CD8-positive, alpha-beta memory T cell (primary cell): ENCODE results near the gene UVSSA. TPM values are rescaled to one million over a fixed set of nuclear protein-coding genes. Genes with fewer than 3 reads are reported as not detected.
A peak's percentile ranks its signal among the peaks of the same experiment; 100 is the strongest.

ENCODE experiments used
- CTCF ChIA-PET: fragments of 350-600 bp; sonication (Branson Sonifier 250); formaldehyde crosslinking; loops from one replicate; lab custom pipeline; 2021; ENCODE audit warnings: antibody characterized with exemption; lab: Charles Lee
- POLR2A ChIA-PET: fragments of 350-600 bp; sonication (Branson Sonifier 250); formaldehyde crosslinking; loops from one replicate; lab custom pipeline; 2021; ENCODE audit warnings: antibody characterized with exemption; lab: Charles Lee
- DNase-seq, 5 donors: peaks; one replicate each; pipeline versions ENCODE4 v3.0.0 to v3.0.0-alpha.2; 2020 to 2022; ENCODE audit warnings: mixed read lengths in 1 of 5
- H3K27ac ChIP-seq: one replicate; pipeline ENCODE4 v1.7.0; 2013; ENCODE audit warnings: low read depth, mild to moderate bottlenecking, low read length, moderate library complexity
- H3K27me3 ChIP-seq: 2 replicates; pipeline ENCODE4 v1.7.0; 2013; ENCODE audit warnings: low read length, mild to moderate bottlenecking; ENCODE audit not compliant: insufficient read depth, poor library complexity, severe bottlenecking
- H3K36me3 ChIP-seq: 2 replicates; pipeline ENCODE4 v1.7.0; 2013; ENCODE audit warnings: mild to moderate bottlenecking, low read length, moderate library complexity; ENCODE audit not compliant: insufficient read depth
- H3K4me1 ChIP-seq: 2 replicates; pipeline ENCODE4 v1.7.0; 2013; ENCODE audit warnings: mild to moderate bottlenecking, low read length, moderate library complexity; ENCODE audit not compliant: insufficient read depth
- H3K4me3 ChIP-seq: 2 replicates; pipeline ENCODE4 v1.7.0; 2013; ENCODE audit warnings: mild to moderate bottlenecking, low read length
- H3K9me3 ChIP-seq: 2 replicates; pipeline ENCODE4 v1.7.0; 2013; ENCODE audit warnings: mild to moderate bottlenecking, low read length
- H3K27ac Mint-ChIP-seq, 8 donors: one replicate each; pipeline ENCODE4 v1.8.0; 2020 to 2021; ENCODE audit warnings: mixed read lengths in 8 of 8, mild to moderate bottlenecking in 6 of 8, inconsistent platforms in 3 of 8, moderate library complexity in 3 of 8
- H3K27me3 Mint-ChIP-seq, 2 donors: one replicate each; pipeline ENCODE4 v1.8.0; 2020 to 2021; ENCODE audit warnings: mixed read lengths in 2 of 2, mild to moderate bottlenecking in 1 of 2, moderate library complexity in 1 of 2
- H3K36me3 Mint-ChIP-seq, 3 donors: one replicate each; pipeline ENCODE4 v1.8.0; 2020 to 2021; ENCODE audit warnings: mixed read lengths in 3 of 3, inconsistent platforms in 1 of 3, mild to moderate bottlenecking in 1 of 3
- H3K4me1 Mint-ChIP-seq, 3 donors: one replicate each; pipeline ENCODE4 v1.8.0; 2020 to 2021; ENCODE audit warnings: mixed read lengths in 3 of 3, inconsistent platforms in 1 of 3, mild to moderate bottlenecking in 1 of 3
- H3K4me3 Mint-ChIP-seq, 7 donors: one replicate each; pipeline ENCODE4 v1.8.0; 2020 to 2021; ENCODE audit warnings: mixed read lengths in 7 of 7, mild to moderate bottlenecking in 6 of 7, moderate library complexity in 4 of 7, inconsistent platforms in 2 of 7
- H3K9me3 Mint-ChIP-seq, 5 donors: one replicate each; pipeline ENCODE4 v1.8.0; 2020 to 2022; ENCODE audit warnings: mixed read lengths in 5 of 5, mild to moderate bottlenecking in 3 of 5, moderate library complexity in 2 of 5, inconsistent platforms in 1 of 5
- polyA plus RNA-seq: library from polyadenylated mRNA; unstranded; fragments of 300-500 nt; fragmentation: Illumina TruSeq; gene quantifications from one replicate; pipeline ENCODE4 v1.2.3, GENCODE V29; 2021
- total RNA-seq, 2 experiments: library from RNA; stranded (reverse); gene quantifications; one replicate each; pipeline ENCODE4 v1.2.3, GENCODE V29; 2021

Gene UVSSA
- total and polyA plus RNA-seq, 3 experiments from 2014 or later, result 6.9 to 19.0 (median 16.8) TPM

DNA sequence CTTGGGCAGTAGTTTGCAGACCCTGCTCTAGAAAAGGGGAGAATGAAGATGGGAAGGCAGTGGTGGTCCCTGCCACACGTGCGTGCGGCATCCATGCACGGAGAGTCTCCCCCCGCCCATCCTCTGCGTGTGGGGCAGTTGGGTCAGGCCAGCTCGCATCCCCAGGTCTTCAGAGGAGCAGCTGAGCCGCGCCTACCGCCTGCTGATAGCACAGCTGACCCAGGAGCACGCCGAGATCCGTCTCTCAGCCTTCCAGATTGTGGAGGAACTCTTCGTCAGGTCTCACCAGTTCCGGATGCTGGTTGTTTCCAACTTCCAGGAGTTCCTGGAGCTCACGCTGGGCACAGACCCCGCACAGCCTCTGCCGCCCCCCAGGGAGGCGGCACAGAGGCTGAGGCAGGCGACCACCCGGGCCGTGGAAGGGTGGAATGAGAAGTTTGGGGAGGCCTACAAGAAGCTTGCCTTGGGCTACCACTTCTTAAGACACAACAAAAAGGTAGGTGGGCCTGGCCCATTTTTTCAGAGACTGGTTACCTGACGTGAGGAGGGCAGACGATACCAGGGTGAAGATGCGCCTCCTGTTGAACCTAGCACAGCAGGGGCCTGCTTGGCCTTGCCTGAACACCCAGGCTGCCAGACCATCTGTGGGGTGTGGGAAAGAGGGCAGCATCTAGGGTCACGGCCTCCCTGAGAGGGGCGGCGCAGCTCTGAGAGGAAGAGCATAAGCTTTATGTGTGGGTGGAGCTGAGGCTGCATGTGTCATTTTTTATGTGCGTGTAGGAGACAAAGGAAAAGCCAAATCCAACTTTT is 2.6 kb downstream of the UVSSA start:
- Histone ChIP-seq H3K4me1 (peaks cover 26% of the 10 kb centered on the region), H3K4me3 (no peak overlapping the region), H3K9me3 (no peaks in the 10 kb centered on the region), H3K27ac (no peak overlapping the region), H3K36me3 (no peaks in the 10 kb centered on the region), H3K27me3 (no peaks in the 10 kb centered on the region)
- peaks cover 0 to 2% of the 10 kb centered on the region in 2 donors for H3K27me3 Mint-ChIP-seq
- peak overlapping the region; percentile 43 to 98 (median 90) for H3K27ac Mint-ChIP-seq
- H3K4me1 Mint-ChIP-seq, result peaks cover 37 to 50% (median 38%) of the 10 kb centered on the region in 3 donors
- H3K4me3 Mint-ChIP-seq, result peak overlapping the region in 2 of 7 donors; percentile 56 to 90
- H3K9me3 Mint-ChIP-seq, result no peaks in the 10 kb centered on the region
- H3K36me3 Mint-ChIP-seq, result peaks cover 0 to 41% (median 5%) of the 10 kb centered on the region in 3 donors
- POLR2A ChIA-PET, result no interaction called here
- DNase-seq, result no peak
- CTCF ChIA-PET, result interaction anchor here (4.4 kb wide), 1 partner anchor 280 kb away, joined by 17 read pairs; no protein-coding TSS in a partner anchor

DNA sequence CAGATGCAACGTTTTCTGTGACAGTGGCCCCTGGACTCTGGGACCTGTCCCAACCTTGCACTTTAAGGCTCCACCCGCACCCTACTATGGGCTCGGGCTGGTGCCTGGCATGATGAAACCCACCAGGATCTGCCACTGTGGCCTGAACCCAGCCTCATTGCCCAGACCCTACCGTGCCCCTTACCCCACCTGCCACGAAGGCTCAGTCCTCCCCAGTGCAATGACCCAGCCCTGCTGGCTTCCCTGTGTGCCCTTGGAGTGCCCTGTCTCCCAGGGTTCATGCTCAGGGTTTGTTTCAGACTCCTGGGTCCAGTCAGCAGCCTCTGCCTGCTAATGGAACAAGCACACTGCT is 3.1 kb downstream of the UVSSA start:
- no peaks in the 10 kb centered on the region for H3K27me3 Mint-ChIP-seq
- H3K4me3 Mint-ChIP-seq, result peak overlapping the region in 3 of 7 donors; percentile 37 to 82 (median 65)
- H3K4me1 ChIP-seq, result peaks cover 26% of the 10 kb centered on the region
- H3K36me3 ChIP-seq, result no peaks in the 10 kb centered on the region
- H3K4me1 Mint-ChIP-seq, result peaks cover 32 to 44% (median 32%) of the 10 kb centered on the region in 3 donors
- CTCF ChIA-PET, result interaction anchor here (1.3 to 4.4 kb wide), 2 partner anchors 219 to 279 kb away, joined by 4 to 17 read pairs; no protein-coding TSS in a partner anchor
- H3K27ac ChIP-seq, result no peak overlapping the region
- no peak for DNase-seq
- H3K36me3 Mint-ChIP-seq, result peaks cover 0 to 44% (median 5%) of the 10 kb centered on the region in 3 donors
- H3K9me3 Mint-ChIP-seq, result no peaks in the 10 kb centered on the region
- H3K9me3 ChIP-seq, result no peaks in the 10 kb centered on the region
- POLR2A ChIA-PET, result no interaction called here
- no peaks in the 10 kb centered on the region for H3K27me3 ChIP-seq
- no peak overlapping the region for H3K4me3 ChIP-seq
- peak overlapping the region in 4 of 8 donors; percentile 53 to 74 (median 62) for H3K27ac Mint-ChIP-seq

DNA sequence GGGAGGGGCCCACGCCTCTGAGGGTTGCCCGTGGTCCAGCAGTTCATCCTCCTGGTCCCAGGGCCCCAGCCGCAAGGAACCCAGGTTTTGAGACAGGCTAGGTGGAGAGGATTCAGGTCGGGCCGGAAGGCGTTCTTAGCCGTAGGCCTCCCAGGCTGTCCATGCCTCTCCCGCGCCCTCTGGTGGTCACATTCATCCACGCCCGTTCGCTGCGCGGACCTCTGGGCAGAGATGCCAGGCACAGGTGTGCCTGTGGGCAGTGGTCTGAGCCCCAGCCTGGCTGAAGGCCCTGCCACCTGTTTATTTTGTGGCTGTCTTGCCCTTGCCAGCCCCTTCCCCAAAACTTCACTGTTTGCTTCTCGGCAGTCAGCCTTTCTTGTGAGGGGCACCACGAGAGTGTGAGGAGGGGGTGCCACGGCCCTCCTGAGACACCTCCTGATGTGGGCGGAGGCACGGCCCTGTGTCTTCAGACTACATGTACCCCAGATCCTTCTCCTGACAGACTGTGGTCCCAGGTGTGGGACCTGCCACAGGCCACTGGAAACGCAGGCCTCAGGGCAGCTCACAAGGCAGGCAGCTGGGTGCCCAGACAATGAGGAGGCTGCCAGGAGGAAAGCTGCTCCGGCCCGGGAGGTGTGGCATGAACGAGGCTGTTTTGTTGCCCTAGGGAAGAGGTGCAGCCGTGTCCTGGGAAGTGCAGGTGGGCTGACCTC is 5.0 kb downstream of the UVSSA start:
- Mint-ChIP-seq H3K27me3 (no peaks in the 10 kb centered on the region), H3K36me3 (peaks cover 0 to 49% (median 5%) of the 10 kb centered on the region in 3 donors), H3K4me1 (peaks cover 24 to 40% (median 28%) of the 10 kb centered on the region in 3 donors), H3K9me3 (no peaks in the 10 kb centered on the region), H3K4me3 (peak overlapping the region in 1 of 7 donors; percentile 35), H3K27ac (peak overlapping the region; percentile 55 to 97 (median 87))
- DNase-seq, result peak; percentile 77 to 89 (median 86)
- no peaks in the 10 kb centered on the region for H3K36me3 ChIP-seq
- no peak overlapping the region for H3K27ac ChIP-seq
- H3K4me1 ChIP-seq, result peaks cover 20% of the 10 kb centered on the region
- H3K4me3 ChIP-seq, result no peak overlapping the region
- no peaks in the 10 kb centered on the region for H3K9me3 ChIP-seq
- ChIA-PET POLR2A (interaction anchor here (0.8 kb wide), 1 partner anchor 253 kb away, joined by 4 read pairs; no protein-coding TSS in a partner anchor), CTCF (interaction anchor here (0.8 to 4.4 kb wide), 10 partner anchors 12 to 277 kb away, joined by 3 to 17 read pairs (median 4); partner anchors contain the start of gene MAEA)
- H3K27me3 ChIP-seq, result no peaks in the 10 kb centered on the region

DNA sequence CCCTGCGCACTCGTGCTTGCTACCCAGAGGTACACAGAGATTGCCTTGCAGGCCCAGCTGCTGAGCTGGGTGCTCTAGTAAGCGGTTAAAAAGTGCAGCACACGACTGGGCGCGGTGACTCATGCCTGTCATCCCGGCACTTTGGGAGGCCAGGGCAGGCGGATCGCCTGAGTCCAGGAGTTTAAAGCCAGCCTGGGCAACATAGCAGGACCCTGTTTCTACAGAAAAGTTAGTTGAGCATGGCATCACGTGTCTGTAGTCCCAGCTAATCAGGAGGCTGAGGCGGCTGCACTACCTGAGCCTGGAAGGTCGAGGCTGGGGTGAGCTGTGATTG is 5.5 kb downstream of the UVSSA start:
- Mint-ChIP-seq H3K27ac (no peak overlapping the region), H3K4me1 (peaks cover 24 to 39% (median 28%) of the 10 kb centered on the region in 3 donors), H3K27me3 (no peaks in the 10 kb centered on the region), H3K36me3 (peaks cover 0 to 48% (median 5%) of the 10 kb centered on the region in 3 donors), H3K9me3 (no peaks in the 10 kb centered on the region), H3K4me3 (no peak overlapping the region)
- POLR2A ChIA-PET, result interaction anchor here (0.8 kb wide), 1 partner anchor 252 kb away, joined by 4 read pairs; no protein-coding TSS in a partner anchor
- Histone ChIP-seq H3K36me3 (no peaks in the 10 kb centered on the region), H3K27me3 (no peaks in the 10 kb centered on the region), H3K27ac (no peak overlapping the region), H3K9me3 (no peaks in the 10 kb centered on the region), H3K4me3 (no peak overlapping the region), H3K4me1 (peaks cover 19% of the 10 kb centered on the region)
- CTCF ChIA-PET, result interaction anchor here (0.8 to 4.4 kb wide), 10 partner anchors 13 to 277 kb away, joined by 3 to 17 read pairs (median 4); partner anchors contain the start of gene MAEA
- DNase-seq, result no peak

DNA sequence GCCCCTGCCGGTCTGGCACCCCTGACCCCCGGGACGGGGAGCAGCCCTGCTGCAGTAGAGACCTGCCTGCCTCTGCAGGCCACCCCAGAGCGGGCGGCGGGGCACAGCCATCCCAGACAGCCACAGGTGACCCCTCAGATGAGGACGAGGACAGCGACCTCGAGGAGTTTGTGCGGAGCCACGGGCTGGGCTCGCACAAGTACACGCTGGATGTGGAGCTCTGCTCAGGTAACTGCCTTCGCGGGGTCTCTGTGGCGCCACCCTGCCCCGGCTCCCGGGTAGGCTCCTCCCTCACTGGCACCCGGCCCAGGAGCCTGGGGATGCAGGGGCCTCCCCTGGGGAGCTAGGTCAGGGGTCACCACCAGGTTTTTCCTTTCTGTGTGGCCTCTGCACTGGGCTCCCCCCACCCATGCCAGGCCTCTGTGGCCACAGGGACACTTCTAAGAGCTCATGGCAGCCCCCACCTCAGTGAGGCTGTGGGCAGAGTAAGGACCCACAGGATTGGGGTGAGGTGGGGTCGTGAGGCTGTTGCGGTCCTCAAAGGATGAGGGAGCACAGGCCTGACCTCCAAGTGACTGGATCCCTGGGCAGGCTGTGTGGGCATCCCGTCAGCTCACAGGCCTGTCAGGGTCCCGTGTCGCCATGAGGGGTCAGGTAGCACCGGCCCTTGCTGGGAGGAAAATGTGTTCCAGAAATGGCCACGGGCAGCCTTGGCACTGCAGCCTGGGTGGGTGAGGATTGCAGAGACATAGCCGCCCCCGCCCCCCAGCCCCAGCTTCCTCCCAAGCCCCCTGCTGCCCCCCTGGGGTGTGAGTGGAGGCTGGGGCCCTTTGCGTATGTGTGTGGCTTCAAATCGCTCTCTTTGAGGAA is 6.4 kb downstream of the UVSSA start:
- Mint-ChIP-seq H3K4me1 (peaks cover 16 to 30% (median 23%) of the 10 kb centered on the region in 3 donors), H3K27ac (no peak overlapping the region), H3K36me3 (peaks cover 0 to 52% (median 5%) of the 10 kb centered on the region in 3 donors), H3K4me3 (no peak overlapping the region), H3K27me3 (no peaks in the 10 kb centered on the region), H3K9me3 (no peaks in the 10 kb centered on the region)
- ChIA-PET POLR2A (no interaction called here), CTCF (interaction anchor here (0.9 to 6.0 kb wide), 9 partner anchors 13 to 276 kb away, joined by 3 to 34 read pairs (median 4); no protein-coding TSS in a partner anchor)
- H3K27me3 ChIP-seq, result no peaks in the 10 kb centered on the region
- H3K27ac ChIP-seq, result no peak overlapping the region
- no peak for DNase-seq
- H3K4me3 ChIP-seq, result no peak overlapping the region
- no peaks in the 10 kb centered on the region for H3K36me3 ChIP-seq
- no peaks in the 10 kb centered on the region for H3K9me3 ChIP-seq
- H3K4me1 ChIP-seq, result peaks cover 11% of the 10 kb centered on the region

- H3K27me3 Mint-ChIP-seq, result no peaks in the 10 kb centered on the region
- no peak overlapping the region for H3K4me3 Mint-ChIP-seq
- Histone ChIP-seq H3K4me1 (peaks cover 7% of the 10 kb centered on the region), H3K9me3 (no peaks in the 10 kb centered on the region), H3K27me3 (no peaks in the 10 kb centered on the region), H3K36me3 (no peaks in the 10 kb centered on the region), H3K4me3 (no peak overlapping the region), H3K27ac (no peak overlapping the region)
- no peak overlapping the region for H3K27ac Mint-ChIP-seq
- DNase-seq, result no peak
- ChIA-PET POLR2A (no interaction called here), CTCF (interaction anchor here (0.6 to 6.0 kb wide), 5 partner anchors 104 to 275 kb away, joined by 3 to 34 read pairs (median 4); no protein-coding TSS in a partner anchor)
- H3K4me1 Mint-ChIP-seq, result peaks cover 8 to 22% (median 15%) of the 10 kb centered on the region in 3 donors
- no peaks in the 10 kb centered on the region for H3K9me3 Mint-ChIP-seq
- peaks cover 0 to 53% (median 0%) of the 10 kb centered on the region in 3 donors for H3K36me3 Mint-ChIP-seq
Observed at GRCh38 chr4:1354136-1354982, 7.4 kb downstream of the UVSSA start.

DNA sequence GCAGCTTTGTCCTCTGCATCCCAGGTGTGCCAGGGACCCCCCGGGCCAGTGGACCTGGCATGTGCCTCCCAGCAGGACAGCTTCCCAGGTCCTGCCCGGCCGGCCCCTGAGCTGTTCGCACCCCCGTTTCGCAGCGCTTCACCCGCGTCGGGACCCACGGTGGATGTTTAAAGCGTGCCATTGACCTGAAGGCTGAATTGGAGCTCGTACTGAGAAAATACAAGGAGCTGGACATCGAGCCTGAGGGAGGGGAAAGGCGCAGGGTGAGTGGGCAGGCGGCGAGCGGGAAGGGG is 7.9 kb downstream of the UVSSA start:
- Histone ChIP-seq H3K9me3 (no peaks in the 10 kb centered on the region), H3K4me1 (peaks cover 7% of the 10 kb centered on the region), H3K36me3 (no peaks in the 10 kb centered on the region), H3K27ac (no peak overlapping the region), H3K4me3 (no peak overlapping the region), H3K27me3 (no peaks in the 10 kb centered on the region)
- ChIA-PET CTCF (interaction anchor here (0.6 to 6.0 kb wide), 6 partner anchors 8 to 274 kb away, joined by 3 to 34 read pairs (median 10); partner anchors contain the start of gene UVSSA), POLR2A (no interaction called here)
- Mint-ChIP-seq H3K27ac (no peak overlapping the region), H3K4me3 (no peak overlapping the region), H3K27me3 (no peaks in the 10 kb centered on the region), H3K36me3 (peaks cover 0 to 51% (median 0%) of the 10 kb centered on the region in 3 donors), H3K4me1 (peaks cover 8 to 18% (median 12%) of the 10 kb centered on the region in 3 donors), H3K9me3 (no peaks in the 10 kb centered on the region)
- no peak for DNase-seq
